ENCODE data around the gene PAX6.

- TF ChIP-seq NCOA1 (CRISPR knock-in tag; IDR thresholded peaks at IDR 0.05) (no peak), ZNF3 (CRISPR knock-in tag; IDR thresholded peaks at IDR 0.05) (no peak), FOSL1 (CRISPR knock-in tag; IDR thresholded peaks at IDR 0.05; ENCODE audit: borderline replicate concordance) (no peak), NR2F6 (IDR thresholded peaks at IDR 0.05) (no peak), NR2F6 (CRISPR knock-in tag; IDR thresholded peaks at IDR 0.05) (no peak)
- TF ChIP-seq, protein P1, sequence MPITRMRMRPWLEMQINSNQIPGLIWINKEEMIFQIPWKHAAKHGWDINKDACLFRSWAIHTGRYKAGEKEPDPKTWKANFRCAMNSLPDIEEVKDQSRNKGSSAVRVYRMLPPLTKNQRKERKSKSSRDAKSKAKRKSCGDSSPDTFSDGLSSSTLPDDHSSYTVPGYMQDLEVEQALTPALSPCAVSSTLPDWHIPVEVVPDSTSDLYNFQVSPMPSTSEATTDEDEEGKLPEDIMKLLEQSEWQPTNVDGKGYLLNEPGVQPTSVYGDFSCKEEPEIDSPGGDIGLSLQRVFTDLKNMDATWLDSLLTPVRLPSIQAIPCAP (CRISPR knock-in tag; IDR thresholded peaks at IDR 0.05; ENCODE audit: low read depth) = no peak
These were observed 6.6 kb downstream of the PAX6 start for GRCh38 chr11:31804312-31805036.
